Skeletal muscle satellite cell (primary cell): ENCODE results near the gene ZNF468.
"Not testable (repeated sequence)": the region's sequence is repeated elsewhere in the genome, so short reads cannot be mapped to it uniquely, and the experiment has no call there.

Source experiments
- H3K27me3 ChIP-seq: 2 replicates; pipeline ENCODE4 v1.7.0; 2013; ENCODE audit warnings: low read length; ENCODE audit not compliant: control insufficient read depth, insufficient read depth
- H3K36me3 ChIP-seq: 2 replicates; pipeline ENCODE4 v1.7.0; 2013; ENCODE audit warnings: mild to moderate bottlenecking, control low read depth, low read length; ENCODE audit not compliant: insufficient read depth
- H3K4me1 ChIP-seq: 2 replicates; pipeline ENCODE4 v1.7.0; 2013; ENCODE audit warnings: low read length; ENCODE audit not compliant: control insufficient read depth, insufficient read depth
- H3K4me2 ChIP-seq: 2 replicates; pipeline ENCODE4 v1.7.0; 2013; ENCODE audit warnings: mild to moderate bottlenecking, low read length
- H3K4me3 ChIP-seq: 2 replicates; pipeline ENCODE4 v1.7.0; 2013; ENCODE audit warnings: low read length
- H3K9ac ChIP-seq: 2 replicates; pipeline ENCODE4 v1.7.0; 2013; ENCODE audit warnings: mild to moderate bottlenecking, low read depth, low read length, moderate library complexity
- H3K9me3 ChIP-seq: replicated peaks from 2 replicates; pipeline ENCODE4 v1.7.0; 2013; ENCODE audit warnings: mild to moderate bottlenecking, control low read depth, low read length
- small RNA-seq: library from RNA; depleted of rRNA; stranded (forward); fragments of <200 nt; gene quantifications from one replicate; pipeline ENCODE3, GENCODE V24; 2012

The ZNF468 gene

DNA sequence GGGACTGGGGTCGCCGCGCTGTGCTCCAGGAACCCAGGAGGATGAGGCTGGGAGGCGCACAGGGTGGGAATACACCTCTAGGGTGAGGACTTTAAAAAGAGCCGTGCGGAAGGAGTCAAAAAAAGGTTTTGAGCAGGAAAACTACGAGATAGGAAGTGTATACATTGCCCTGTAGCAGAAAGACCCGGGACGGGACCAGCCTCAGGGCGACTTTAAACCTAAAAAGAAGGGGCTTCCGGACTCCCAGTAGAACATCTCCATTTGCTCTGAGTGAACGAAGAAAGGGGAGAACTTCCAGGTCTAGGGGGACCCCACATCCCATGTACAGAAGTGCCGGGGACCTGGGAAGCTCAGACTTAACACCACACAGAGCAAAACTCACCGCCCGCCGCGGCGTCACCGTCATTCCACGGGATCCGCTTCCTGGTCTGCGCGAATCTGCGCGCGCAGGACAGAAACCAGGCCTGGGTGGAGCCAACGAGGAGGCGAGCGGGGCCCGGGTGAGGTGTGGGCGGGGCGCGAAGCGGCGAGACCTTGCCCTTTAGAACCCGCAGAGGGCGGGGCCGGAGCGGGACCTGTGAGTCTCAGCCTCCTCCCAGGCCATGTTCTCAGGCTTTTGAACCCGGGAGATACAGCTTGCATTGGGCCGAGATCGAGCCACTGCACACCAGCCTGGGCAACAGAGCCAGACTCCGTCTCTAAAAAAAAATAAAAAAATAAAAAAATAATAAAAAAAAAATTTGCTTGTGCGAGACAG is 36.0 kb downstream of the ZNF468 start, which contains the start of gene ZNF28:
TSS of gene ZNF28 (minus strand) at position 430 of the 757 bp plus-strand sequence. CDS start 3,675 bp downstream, outside the sequence.
- H3K4me1 ChIP-seq, H3K9me3 ChIP-seq, H3K27me3 ChIP-seq: not testable (repeated sequence)
- Histone ChIP-seq H3K36me3 (peaks cover 11% of the 10 kb centered on the region), H3K4me2 (peak within 1 kb of the TSS; percentile 80), H3K9ac (peak within 1 kb of the TSS; percentile 88), H3K4me3 (peak within 1 kb of the TSS; percentile 82)

DNA sequence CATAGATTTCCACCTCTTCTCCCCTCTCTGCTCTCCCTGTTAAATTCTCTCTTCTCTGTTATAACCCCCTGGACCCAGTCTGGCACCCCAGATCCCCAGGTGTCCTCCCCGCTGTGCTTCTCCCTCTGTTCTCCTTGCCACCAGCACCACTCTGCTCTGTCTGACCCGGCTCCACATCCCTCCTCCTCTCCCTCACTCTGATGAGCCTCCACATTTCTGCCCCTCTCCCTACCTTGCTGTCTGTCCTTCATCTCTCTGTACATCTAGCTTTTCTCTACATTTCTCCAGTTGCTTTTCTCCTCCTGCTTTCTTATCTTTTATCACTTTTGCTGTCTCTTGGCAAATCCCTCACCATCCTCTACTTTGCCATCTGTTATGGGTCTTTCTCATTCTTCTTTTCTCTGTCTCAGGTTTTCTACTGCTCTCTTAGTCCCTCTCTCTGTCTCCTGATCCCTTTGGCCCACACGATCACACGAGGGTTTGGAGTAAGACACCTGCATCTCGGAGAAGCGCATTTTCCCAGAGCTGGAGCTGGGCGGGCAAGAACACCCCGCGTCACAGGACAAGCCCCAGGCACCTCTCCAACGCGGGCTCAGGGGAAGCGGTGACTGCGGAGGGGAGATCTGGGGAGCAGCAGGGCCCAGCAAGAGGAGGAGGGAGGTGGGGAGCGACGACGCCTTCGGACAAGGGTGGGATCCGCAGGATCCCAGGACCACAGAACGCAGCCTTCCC is 36.8 kb downstream of the ZNF468 start:
- H3K4me2 ChIP-seq: peak overlapping the region; percentile 80
- not testable (repeated sequence) for H3K27me3 ChIP-seq, H3K9me3 ChIP-seq, H3K4me1 ChIP-seq
- peaks cover 15% of the 10 kb centered on the region for H3K36me3 ChIP-seq
- peak overlapping the region; percentile 82 for H3K4me3 ChIP-seq
- peak overlapping the region; percentile 88 for H3K9ac ChIP-seq

DNA sequence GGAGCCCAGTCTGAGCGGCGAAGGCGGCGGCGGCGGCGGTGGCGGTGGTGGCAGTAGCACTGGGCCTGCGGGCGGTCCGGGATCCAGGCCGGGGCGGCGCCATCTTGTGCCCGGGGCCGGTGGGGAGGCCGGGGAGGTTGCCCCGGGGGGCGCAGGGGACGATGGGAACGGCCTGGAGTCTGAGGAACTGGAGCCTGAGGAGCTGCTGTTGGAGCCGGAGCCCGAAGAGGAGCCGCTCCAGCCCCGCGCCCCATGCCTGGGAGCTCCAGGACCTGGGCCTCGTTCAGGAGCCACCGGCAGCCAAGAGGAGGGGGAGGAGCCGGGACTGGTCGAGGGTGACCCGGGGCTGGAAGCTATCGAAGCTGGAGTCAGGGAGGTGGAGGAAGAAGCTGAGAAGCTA is 47.6 kb downstream of the ZNF468 start:
- no peaks in the 10 kb centered on the region for H3K27me3 ChIP-seq
- H3K36me3 ChIP-seq: peaks cover 29% of the 10 kb centered on the region
- no peaks in the 10 kb centered on the region for H3K4me1 ChIP-seq
- H3K9ac ChIP-seq: no peak overlapping the region
- H3K9me3 ChIP-seq: no peaks in the 10 kb centered on the region
- H3K4me2 ChIP-seq: no peak overlapping the region
- H3K4me3 ChIP-seq: no peak overlapping the region

DNA sequence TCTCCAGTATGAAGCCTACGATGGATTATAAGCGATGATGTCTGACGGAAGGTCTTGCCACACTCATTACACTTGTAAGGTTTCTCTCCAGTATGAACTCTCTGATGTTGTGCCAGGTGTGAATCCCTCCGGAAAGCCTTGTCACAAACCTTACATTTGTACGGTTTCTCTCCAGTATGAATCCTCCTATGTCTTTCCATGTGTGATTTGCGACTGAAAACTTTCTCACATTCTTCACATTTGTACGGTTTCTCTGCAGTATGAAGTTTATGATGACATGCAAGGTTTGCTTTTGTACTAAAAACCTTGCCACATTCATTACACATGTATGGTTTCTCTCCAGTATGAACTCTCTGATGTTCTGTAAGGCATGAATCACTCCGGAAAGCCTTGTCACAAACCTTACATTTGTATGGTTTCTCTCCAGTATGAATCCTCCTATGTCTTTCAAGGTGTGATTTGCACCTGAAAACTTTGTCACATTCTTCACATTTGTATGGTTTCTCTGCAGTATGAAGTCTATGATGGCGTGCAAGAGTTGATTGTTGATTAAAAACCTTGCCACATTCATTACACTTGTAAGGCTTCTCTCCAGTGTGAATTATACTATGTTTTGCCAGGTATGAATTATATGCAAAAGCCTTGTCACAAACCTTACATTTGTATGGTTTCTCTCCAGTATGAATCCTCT is 57.3 kb downstream of the ZNF468 start:
- H3K27me3 ChIP-seq, H3K4me1 ChIP-seq, H3K4me3 ChIP-seq, H3K4me2 ChIP-seq, H3K9ac ChIP-seq: not testable (repeated sequence)
- peaks cover 63% of the 10 kb centered on the region for H3K9me3 ChIP-seq
- H3K36me3 ChIP-seq: peaks cover 52% of the 10 kb centered on the region

DNA sequence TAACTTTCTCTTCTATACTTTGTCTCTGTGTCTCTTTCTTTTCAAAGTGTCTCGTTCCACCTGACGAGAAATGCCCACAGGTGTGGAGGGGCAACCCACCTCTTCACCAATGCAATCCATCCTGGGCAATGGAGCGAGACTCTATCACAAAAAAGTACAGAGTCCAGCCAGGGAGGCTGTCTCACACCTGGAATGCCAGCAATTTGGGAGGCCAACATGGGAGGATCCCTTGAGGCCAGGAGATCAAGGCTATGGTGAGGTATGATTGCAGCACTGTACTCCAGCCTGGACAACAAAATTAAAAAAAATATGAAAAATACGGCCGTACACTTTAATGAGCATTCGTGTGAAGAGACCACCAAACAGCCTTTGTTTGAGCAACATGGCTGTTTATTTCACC is 68.0 kb downstream of the ZNF468 start:
- no peaks in the 10 kb centered on the region for H3K36me3 ChIP-seq
- H3K4me2 ChIP-seq: no peak overlapping the region
- no peaks in the 10 kb centered on the region for H3K27me3 ChIP-seq
- peaks cover 8% of the 10 kb centered on the region for H3K4me1 ChIP-seq
- no peak overlapping the region for H3K4me3 ChIP-seq
- no peak overlapping the region for H3K9ac ChIP-seq
- H3K9me3 ChIP-seq: peaks cover 9% of the 10 kb centered on the region

Small RNAs within 50 kb of the gene (small RNA-seq; reads per million reads assigned to genes)
- 0.56 reads per million for gene ZNF320
